ENCODE results near the gene ZBTB18.

DNA sequence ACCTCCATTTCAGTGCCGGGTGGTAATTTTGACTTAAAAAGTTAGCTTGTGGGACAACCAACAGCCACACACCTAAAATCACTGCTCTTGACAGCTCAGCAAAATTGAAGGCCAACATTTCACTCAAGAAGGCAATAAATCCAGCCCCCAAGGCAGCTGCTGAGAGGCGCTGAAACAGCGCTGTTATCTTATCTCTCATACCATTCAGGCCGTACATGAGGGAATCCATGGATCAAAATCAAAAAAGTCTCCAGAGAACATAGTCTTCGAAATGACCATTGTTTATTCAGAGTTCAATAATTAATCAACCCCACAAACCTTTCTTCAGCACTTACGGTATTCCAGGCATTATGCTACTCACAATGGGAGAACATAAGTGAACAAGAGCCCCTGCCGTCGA is 38.5 kb downstream of the ZBTB18 start:
- TF ChIP-seq, protein P1, sequence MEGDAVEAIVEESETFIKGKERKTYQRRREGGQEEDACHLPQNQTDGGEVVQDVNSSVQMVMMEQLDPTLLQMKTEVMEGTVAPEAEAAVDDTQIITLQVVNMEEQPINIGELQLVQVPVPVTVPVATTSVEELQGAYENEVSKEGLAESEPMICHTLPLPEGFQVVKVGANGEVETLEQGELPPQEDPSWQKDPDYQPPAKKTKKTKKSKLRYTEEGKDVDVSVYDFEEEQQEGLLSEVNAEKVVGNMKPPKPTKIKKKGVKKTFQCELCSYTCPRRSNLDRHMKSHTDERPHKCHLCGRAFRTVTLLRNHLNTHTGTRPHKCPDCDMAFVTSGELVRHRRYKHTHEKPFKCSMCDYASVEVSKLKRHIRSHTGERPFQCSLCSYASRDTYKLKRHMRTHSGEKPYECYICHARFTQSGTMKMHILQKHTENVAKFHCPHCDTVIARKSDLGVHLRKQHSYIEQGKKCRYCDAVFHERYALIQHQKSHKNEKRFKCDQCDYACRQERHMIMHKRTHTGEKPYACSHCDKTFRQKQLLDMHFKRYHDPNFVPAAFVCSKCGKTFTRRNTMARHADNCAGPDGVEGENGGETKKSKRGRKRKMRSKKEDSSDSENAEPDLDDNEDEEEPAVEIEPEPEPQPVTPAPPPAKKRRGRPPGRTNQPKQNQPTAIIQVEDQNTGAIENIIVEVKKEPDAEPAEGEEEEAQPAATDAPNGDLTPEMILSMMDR (IDR thresholded peaks at IDR 0.05) = no peak
- TF ChIP-seq EZH2phosphoT487 (IDR thresholded peaks at IDR 0.05; ENCODE audit: borderline replicate concordance, low read depth) (no peak), RCOR1 (IDR thresholded peaks at IDR 0.05; ENCODE audit: low read length) (no peak), POLR2AphosphoS5 (IDR thresholded peaks at IDR 0.05; ENCODE audit: low read depth, low read length) (no peak), YY1 (IDR thresholded peaks at IDR 0.05; ENCODE audit: low read depth) (no peak)
- TF ChIP-seq, protein P2, sequence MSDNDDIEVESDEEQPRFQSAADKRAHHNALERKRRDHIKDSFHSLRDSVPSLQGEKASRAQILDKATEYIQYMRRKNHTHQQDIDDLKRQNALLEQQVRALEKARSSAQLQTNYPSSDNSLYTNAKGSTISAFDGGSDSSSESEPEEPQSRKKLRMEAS (IDR thresholded peaks at IDR 0.05; ENCODE audit: low read depth) = no peak

All from SK-N-SH (cell line).